Measurements from ENCODE around the gene UTS2B. TPM values are rescaled to one million over a fixed set of nuclear protein-coding genes. Genes with fewer than 3 reads are reported as not detected.

Gene UTS2B
- total RNA-seq, 1 experiment from 2014 or later, result not detected

GRCh38 chr3:191369616-191370010 lies 39.3 kb upstream of the UTS2B start:
- Histone ChIP-seq H2AFZ (ENCODE audit: low read length) (no peak overlapping the region), H3K9ac (ENCODE audit: low read length) (no peak overlapping the region), H3K4me2 (ENCODE audit: low read depth, low read length, poor library complexity, severe bottlenecking) (no peak overlapping the region), H3K9me3 (ENCODE audit: low read length) (peaks cover under 1% of the 10 kb centered on the region), H3K79me2 (ENCODE audit: low read length) (no peaks in the 10 kb centered on the region), H3K4me1 (ENCODE audit: low read length) (no peaks in the 10 kb centered on the region), H4K20me1 (ENCODE audit: insufficient read depth, low read depth, low read length) (no peaks in the 10 kb centered on the region), H3K9me2 (replicated peaks; ENCODE audit: insufficient read depth, low read length) (0 out of 2 replicates have a peak, but pooled peaks cover 9% of the 10 kb centered on the region), H3K27me3 (ENCODE audit: low read length) (peaks cover 4% of the 10 kb centered on the region; the same call in 1 of the 2 replicates), H3K27ac (ENCODE audit: low read length) (no peak overlapping the region), H3K4me3 (ENCODE audit: low read length) (no peak overlapping the region), H3K36me3 (ENCODE audit: insufficient read depth, low read length) (no peaks in the 10 kb centered on the region)
- DNase-seq, result no peak

GRCh38 chr3:191368755-191369615 lies 38.7 kb upstream of the UTS2B start:
- H3K9ac ChIP-seq (ENCODE audit: low read length), result no peak overlapping the region
- DNase-seq, result no peak
- H3K9me2 ChIP-seq (replicated peaks; ENCODE audit: insufficient read depth, low read length), result 0 out of 2 replicates have a peak, but pooled peaks cover 9% of the 10 kb centered on the region
- H3K27ac ChIP-seq (ENCODE audit: low read length), result no peak overlapping the region
- H3K4me2 ChIP-seq (ENCODE audit: low read depth, low read length, poor library complexity, severe bottlenecking), result no peak overlapping the region
- H3K4me3 ChIP-seq (ENCODE audit: low read length), result no peak overlapping the region
- H3K79me2 ChIP-seq (ENCODE audit: low read length), result no peaks in the 10 kb centered on the region
- H3K4me1 ChIP-seq (ENCODE audit: low read length), result no peaks in the 10 kb centered on the region
- H3K9me3 ChIP-seq (ENCODE audit: low read length), result no peaks in the 10 kb centered on the region; the same call in 1 of the 2 replicates
- peaks cover 4% of the 10 kb centered on the region; the same call in 1 of the 2 replicates for H3K27me3 ChIP-seq (ENCODE audit: low read length)
- no peaks in the 10 kb centered on the region for H3K36me3 ChIP-seq (ENCODE audit: insufficient read depth, low read length)
- no peak overlapping the region for H2AFZ ChIP-seq (ENCODE audit: low read length)
- no peaks in the 10 kb centered on the region for H4K20me1 ChIP-seq (ENCODE audit: insufficient read depth, low read depth, low read length)

- Histone ChIP-seq H3K4me3 (ENCODE audit: low read length) (no peak overlapping the region), H3K36me3 (ENCODE audit: insufficient read depth, low read length) (no peaks in the 10 kb centered on the region), H3K9ac (ENCODE audit: low read length) (no peak overlapping the region), H3K79me2 (ENCODE audit: low read length) (no peaks in the 10 kb centered on the region), H3K4me1 (ENCODE audit: low read length) (no peaks in the 10 kb centered on the region), H3K4me2 (ENCODE audit: low read depth, low read length, poor library complexity, severe bottlenecking) (no peak overlapping the region), H4K20me1 (ENCODE audit: insufficient read depth, low read depth, low read length) (no peaks in the 10 kb centered on the region), H3K9me2 (replicated peaks; ENCODE audit: insufficient read depth, low read length) (0 out of 2 replicates have a peak, but pooled peaks cover 9% of the 10 kb centered on the region), H3K27me3 (ENCODE audit: low read length) (no peaks in the 10 kb centered on the region), H2AFZ (ENCODE audit: low read length) (no peak overlapping the region), H3K9me3 (ENCODE audit: low read length) (no peaks in the 10 kb centered on the region), H3K27ac (ENCODE audit: low read length) (no peak overlapping the region)
- DNase-seq, result no peak
These were observed 36.3 kb upstream of the UTS2B start for GRCh38 chr3:191366675-191367074.

- H3K27me3 ChIP-seq (ENCODE audit: low read length), result no peaks in the 10 kb centered on the region
- no peak overlapping the region for H3K27ac ChIP-seq (ENCODE audit: low read length)
- no peaks in the 10 kb centered on the region for H3K36me3 ChIP-seq (ENCODE audit: insufficient read depth, low read length)
- DNase-seq, result no peak
- 0 out of 2 replicates have a peak, but pooled peaks cover 7% of the 10 kb centered on the region for H3K9me2 ChIP-seq (replicated peaks; ENCODE audit: insufficient read depth, low read length)
- H2AFZ ChIP-seq (ENCODE audit: low read length), result no peak overlapping the region
- no peaks in the 10 kb centered on the region for H3K79me2 ChIP-seq (ENCODE audit: low read length)
- H3K4me1 ChIP-seq (ENCODE audit: low read length), result no peaks in the 10 kb centered on the region
- no peak overlapping the region for H3K9ac ChIP-seq (ENCODE audit: low read length)
- H3K9me3 ChIP-seq (ENCODE audit: low read length), result no peaks in the 10 kb centered on the region
- H3K4me2 ChIP-seq (ENCODE audit: low read depth, low read length, poor library complexity, severe bottlenecking), result no peak overlapping the region
- H4K20me1 ChIP-seq (ENCODE audit: insufficient read depth, low read depth, low read length), result no peaks in the 10 kb centered on the region
- H3K4me3 ChIP-seq (ENCODE audit: low read length), result no peak overlapping the region
These were observed 32.9 kb upstream of the UTS2B start for GRCh38 chr3:191363221-191363620.

GRCh38 chr3:191362524-191363090 lies 32.3 kb upstream of the UTS2B start:
- DNase-seq, result no peak

GRCh38 chr3:191362037-191362436 lies 31.7 kb upstream of the UTS2B start:
- Histone ChIP-seq H3K9me3 (ENCODE audit: low read length) (no peaks in the 10 kb centered on the region), H3K9me2 (replicated peaks; ENCODE audit: insufficient read depth, low read length) (no peaks in the 10 kb centered on the region), H4K20me1 (ENCODE audit: insufficient read depth, low read depth, low read length) (no peaks in the 10 kb centered on the region), H3K4me1 (ENCODE audit: low read length) (no peaks in the 10 kb centered on the region), H3K4me2 (ENCODE audit: low read depth, low read length, poor library complexity, severe bottlenecking) (no peak overlapping the region), H3K79me2 (ENCODE audit: low read length) (no peaks in the 10 kb centered on the region), H3K36me3 (ENCODE audit: insufficient read depth, low read length) (no peaks in the 10 kb centered on the region), H2AFZ (ENCODE audit: low read length) (no peak overlapping the region), H3K27me3 (ENCODE audit: low read length) (no peaks in the 10 kb centered on the region), H3K27ac (ENCODE audit: low read length) (no peak overlapping the region), H3K4me3 (ENCODE audit: low read length) (no peak overlapping the region), H3K9ac (ENCODE audit: low read length) (no peak overlapping the region)
- no peak for DNase-seq

More at GRCh38 chr3:191362524-191363090, 32.3 kb upstream of the UTS2B start:
- 0 out of 2 replicates have a peak, but pooled peaks cover under 1% of the 10 kb centered on the region for H3K9me2 ChIP-seq (replicated peaks; ENCODE audit: insufficient read depth, low read length)
- no peak overlapping the region for H3K4me2 ChIP-seq (ENCODE audit: low read depth, low read length, poor library complexity, severe bottlenecking)
- H3K36me3 ChIP-seq (ENCODE audit: insufficient read depth, low read length), result no peaks in the 10 kb centered on the region
- no peak overlapping the region for H2AFZ ChIP-seq (ENCODE audit: low read length)
- no peaks in the 10 kb centered on the region for H4K20me1 ChIP-seq (ENCODE audit: insufficient read depth, low read depth, low read length)
- H3K9ac ChIP-seq (ENCODE audit: low read length), result no peak overlapping the region
- H3K27me3 ChIP-seq (ENCODE audit: low read length), result no peaks in the 10 kb centered on the region
- H3K9me3 ChIP-seq (ENCODE audit: low read length), result no peaks in the 10 kb centered on the region
- no peaks in the 10 kb centered on the region for H3K79me2 ChIP-seq (ENCODE audit: low read length)
- H3K4me1 ChIP-seq (ENCODE audit: low read length), result no peaks in the 10 kb centered on the region
- H3K4me3 ChIP-seq (ENCODE audit: low read length), result no peak overlapping the region
- no peak overlapping the region for H3K27ac ChIP-seq (ENCODE audit: low read length)

- H2AFZ ChIP-seq (ENCODE audit: low read length), result no peak overlapping the region
- H3K36me3 ChIP-seq (ENCODE audit: insufficient read depth, low read length), result no peaks in the 10 kb centered on the region
- no peaks in the 10 kb centered on the region for H3K9me3 ChIP-seq (ENCODE audit: low read length)
- H3K79me2 ChIP-seq (ENCODE audit: low read length), result no peaks in the 10 kb centered on the region
- no peak for DNase-seq
- H3K9me2 ChIP-seq (replicated peaks; ENCODE audit: insufficient read depth, low read length), result no peaks in the 10 kb centered on the region
- no peak overlapping the region for H3K4me3 ChIP-seq (ENCODE audit: low read length)
- no peak overlapping the region for H3K4me2 ChIP-seq (ENCODE audit: low read depth, low read length, poor library complexity, severe bottlenecking)
- no peak overlapping the region for H3K27ac ChIP-seq (ENCODE audit: low read length)
- H3K4me1 ChIP-seq (ENCODE audit: low read length), result no peaks in the 10 kb centered on the region
- no peak overlapping the region for H3K9ac ChIP-seq (ENCODE audit: low read length)
- no peaks in the 10 kb centered on the region for H4K20me1 ChIP-seq (ENCODE audit: insufficient read depth, low read depth, low read length)
- no peaks in the 10 kb centered on the region for H3K27me3 ChIP-seq (ENCODE audit: low read length)
These were observed 31.1 kb upstream of the UTS2B start for GRCh38 chr3:191361456-191361855.

- no peaks in the 10 kb centered on the region for H3K4me1 ChIP-seq (ENCODE audit: low read length)
- H3K36me3 ChIP-seq (ENCODE audit: insufficient read depth, low read length), result no peaks in the 10 kb centered on the region
- no peak overlapping the region for H3K9ac ChIP-seq (ENCODE audit: low read length)
- no peak for DNase-seq
- H3K9me3 ChIP-seq (ENCODE audit: low read length), result no peaks in the 10 kb centered on the region
- H2AFZ ChIP-seq (ENCODE audit: low read length), result no peak overlapping the region
- H3K4me2 ChIP-seq (ENCODE audit: low read depth, low read length, poor library complexity, severe bottlenecking), result no peak overlapping the region
- no peak overlapping the region for H3K4me3 ChIP-seq (ENCODE audit: low read length)
- no peaks in the 10 kb centered on the region for H3K27me3 ChIP-seq (ENCODE audit: low read length)
- no peaks in the 10 kb centered on the region for H4K20me1 ChIP-seq (ENCODE audit: insufficient read depth, low read depth, low read length)
- H3K79me2 ChIP-seq (ENCODE audit: low read length), result no peaks in the 10 kb centered on the region
- no peak overlapping the region for H3K27ac ChIP-seq (ENCODE audit: low read length)
- H3K9me2 ChIP-seq (replicated peaks; ENCODE audit: insufficient read depth, low read length), result no peaks in the 10 kb centered on the region
These were observed 30.3 kb upstream of the UTS2B start for GRCh38 chr3:191360620-191361019.
